ENCODE data around the gene CDC14C. TPM values are rescaled to one million over a fixed set of nuclear protein-coding genes. Genes with fewer than 3 reads are reported as not detected.

The CDC14C gene
- total and polyA plus RNA-seq, 10 donors = not detected

DNA sequence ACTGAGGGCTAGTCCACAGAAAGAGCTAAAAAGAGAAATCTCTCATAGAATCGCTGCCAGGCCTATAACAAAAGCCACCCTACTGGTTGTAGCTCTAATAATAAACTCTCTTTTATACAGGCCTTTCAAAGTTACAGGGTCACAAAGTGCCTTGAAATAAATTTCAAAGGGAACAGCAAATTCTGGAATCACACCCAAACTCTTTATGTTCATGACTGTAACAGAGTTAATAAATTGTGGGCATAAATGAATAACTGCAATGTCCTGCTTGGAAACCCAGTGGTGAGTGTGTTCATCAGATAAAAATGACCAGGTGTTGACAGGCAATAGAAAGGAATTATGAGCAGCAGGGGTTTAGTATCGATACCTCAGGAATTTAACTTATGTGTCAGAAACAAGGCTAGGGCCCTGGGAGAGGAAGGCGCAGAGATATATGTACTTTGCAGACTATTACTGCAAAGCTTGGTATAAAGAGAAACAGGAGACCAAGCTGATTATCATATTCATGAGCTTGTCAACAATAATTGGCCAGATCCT lies 9.3 kb downstream of the CDC14C start:
- 78 to 91% (median 84%) methylated on average over 3 of the region's 3 CpGs for WGBS, 5 donors
- no peaks in the 10 kb centered on the region for H3K9me3 ChIP-seq
- no peaks in the 10 kb centered on the region for H3K4me1 ChIP-seq
- H3K36me3 ChIP-seq = no peaks in the 10 kb centered on the region
- H3K27me3 ChIP-seq (replicated peaks in 1 of 7) = no peaks in the 10 kb centered on the region
- no peak for DNase-seq
- no peak overlapping the region for H3K27ac ChIP-seq
- TF ChIP-seq POLR2A (IDR thresholded peaks at IDR 0.05) (no peak), POLR2AphosphoS5 (IDR thresholded peaks at IDR 0.05) (no peak)
- TF ChIP-seq, protein P1, sequence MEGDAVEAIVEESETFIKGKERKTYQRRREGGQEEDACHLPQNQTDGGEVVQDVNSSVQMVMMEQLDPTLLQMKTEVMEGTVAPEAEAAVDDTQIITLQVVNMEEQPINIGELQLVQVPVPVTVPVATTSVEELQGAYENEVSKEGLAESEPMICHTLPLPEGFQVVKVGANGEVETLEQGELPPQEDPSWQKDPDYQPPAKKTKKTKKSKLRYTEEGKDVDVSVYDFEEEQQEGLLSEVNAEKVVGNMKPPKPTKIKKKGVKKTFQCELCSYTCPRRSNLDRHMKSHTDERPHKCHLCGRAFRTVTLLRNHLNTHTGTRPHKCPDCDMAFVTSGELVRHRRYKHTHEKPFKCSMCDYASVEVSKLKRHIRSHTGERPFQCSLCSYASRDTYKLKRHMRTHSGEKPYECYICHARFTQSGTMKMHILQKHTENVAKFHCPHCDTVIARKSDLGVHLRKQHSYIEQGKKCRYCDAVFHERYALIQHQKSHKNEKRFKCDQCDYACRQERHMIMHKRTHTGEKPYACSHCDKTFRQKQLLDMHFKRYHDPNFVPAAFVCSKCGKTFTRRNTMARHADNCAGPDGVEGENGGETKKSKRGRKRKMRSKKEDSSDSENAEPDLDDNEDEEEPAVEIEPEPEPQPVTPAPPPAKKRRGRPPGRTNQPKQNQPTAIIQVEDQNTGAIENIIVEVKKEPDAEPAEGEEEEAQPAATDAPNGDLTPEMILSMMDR (IDR thresholded peaks at IDR 0.05 in 8 of 11, conservative IDR thresholded peaks at IDR 0.05 in 3 of 11) = no peak
- intact Hi-C loops (cut with DNase I; ENCODE audit: low total_unique reads) = no loop called here
- no peak overlapping the region for H3K4me3 ChIP-seq

DNA sequence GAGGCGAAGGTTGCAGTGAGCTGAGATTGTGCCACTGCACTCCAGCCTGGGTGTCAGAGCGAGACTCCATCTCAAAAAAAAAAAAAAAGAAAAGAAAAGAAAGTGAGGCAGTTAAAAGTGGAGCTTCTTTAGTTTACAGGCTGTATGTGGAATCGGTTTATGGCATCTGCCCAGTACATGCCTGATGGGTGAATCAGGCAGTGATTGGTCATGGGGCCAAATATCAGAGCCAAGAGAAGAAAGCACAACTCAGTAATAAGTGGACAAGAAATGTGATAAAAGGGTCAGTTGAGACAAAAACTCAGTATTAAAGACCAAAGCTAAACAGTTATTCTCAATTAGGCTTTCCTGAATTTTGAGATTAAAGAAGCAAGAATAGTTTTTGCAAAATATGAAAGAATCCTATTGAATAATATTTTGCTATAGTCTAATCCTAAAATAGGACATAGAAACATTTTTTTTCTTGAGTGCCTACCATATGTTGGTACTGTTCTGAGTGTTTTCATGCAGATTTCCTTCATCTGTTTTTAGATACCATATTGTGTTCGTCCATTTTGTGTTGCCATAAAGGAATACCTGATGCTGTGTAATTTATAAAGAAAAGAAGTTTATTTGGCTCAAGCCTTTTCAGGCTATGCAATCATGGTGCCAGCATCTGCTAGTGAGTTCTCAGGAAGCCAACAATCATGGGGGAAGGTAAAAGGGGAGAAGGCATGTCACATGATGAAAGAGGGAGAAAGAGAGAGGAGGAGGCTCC lies 14.4 kb downstream of the CDC14C start:
- no peak for DNase-seq
- intact Hi-C loops (cut with DNase I; ENCODE audit: low total_unique reads) = no loop called here
- H3K27ac ChIP-seq = no peak overlapping the region
- no peaks in the 10 kb centered on the region for H3K4me1 ChIP-seq
- no peak overlapping the region for H3K4me3 ChIP-seq
- no peaks in the 10 kb centered on the region for H3K9me3 ChIP-seq
- TF ChIP-seq POLR2AphosphoS5 (IDR thresholded peaks at IDR 0.05) (no peak), POLR2A (IDR thresholded peaks at IDR 0.05) (no peak)
- TF ChIP-seq, protein P1 (IDR thresholded peaks at IDR 0.05 in 8 of 11, conservative IDR thresholded peaks at IDR 0.05 in 3 of 11) = no peak
- H3K27me3 ChIP-seq (replicated peaks in 1 of 7) = no peaks in the 10 kb centered on the region
- WGBS, 5 donors = 78 to 81% (median 78%) methylated on average over 4 of the region's 4 CpGs
- H3K36me3 ChIP-seq = no peaks in the 10 kb centered on the region

- Histone ChIP-seq H3K4me3 (no peak overlapping the region), H3K4me1 (no peaks in the 10 kb centered on the region), H3K36me3 (no peaks in the 10 kb centered on the region), H3K27ac (no peak overlapping the region), H3K9me3 (peaks cover 0 to 19% (median 0%) of the 10 kb centered on the region in 8 donors), H3K27me3 (replicated peaks in 1 of 7) (no peaks in the 10 kb centered on the region)
- TF ChIP-seq, protein P1 (IDR thresholded peaks at IDR 0.05 in 8 of 11, conservative IDR thresholded peaks at IDR 0.05 in 3 of 11) = no peak
- TF ChIP-seq POLR2A (IDR thresholded peaks at IDR 0.05) (no peak), POLR2AphosphoS5 (IDR thresholded peaks at IDR 0.05) (no peak)
- 78 to 83% (median 82%) methylated on average over 3 of the region's 3 CpGs for WGBS, 5 donors
- no peak for DNase-seq
- intact Hi-C loops (cut with DNase I; ENCODE audit: low total_unique reads) = no loop called here
Observed at GRCh38 chr7:48943279-48943990, 19.1 kb downstream of the CDC14C start.

GRCh38 chr7:48955916-48956315 lies 31.6 kb downstream of the CDC14C start:
- H3K4me3 ChIP-seq = no peak overlapping the region
- intact Hi-C loops (cut with DNase I; ENCODE audit: low total_unique reads) = no loop called here
- DNase-seq = no peak
- H3K27ac ChIP-seq = no peak overlapping the region
- TF ChIP-seq POLR2A (IDR thresholded peaks at IDR 0.05) (no peak), POLR2AphosphoS5 (IDR thresholded peaks at IDR 0.05) (no peak)
- TF ChIP-seq, protein P1 (IDR thresholded peaks at IDR 0.05 in 8 of 11, conservative IDR thresholded peaks at IDR 0.05 in 3 of 11) = no peak
- H3K27me3 ChIP-seq (replicated peaks in 1 of 7) = no peaks in the 10 kb centered on the region
- H3K9me3 ChIP-seq = peaks cover 0 to 18% (median 2%) of the 10 kb centered on the region in 8 donors
- H3K4me1 ChIP-seq = no peaks in the 10 kb centered on the region
- no peaks in the 10 kb centered on the region for H3K36me3 ChIP-seq
